Spleen (tissue), 7 donors: Measurements from ENCODE around the gene PSPC1.

Source experiments
- POLR2A ChIP-seq, 3 donors: fragments of 450-650 bp; IDR thresholded peaks; one replicate each; pipeline ENCODE4 v1.5.1; 2017; ENCODE audit warnings: antibody characterized with exemption in 3 of 3, mild to moderate bottlenecking in 1 of 3
- POLR2AphosphoS5 ChIP-seq, 3 donors: sonication (generic); formaldehyde crosslinking; IDR thresholded peaks; one replicate each; pipeline ENCODE4 v1.5.1; 2017; ENCODE audit warnings: antibody characterized with exemption in 3 of 3
- TF ChIP-seq, protein P1 (sequence below), 11 experiments: fragments of 200-600 bp in 7 of 11; fragments of 450-650 bp in 4 of 11; sonication (generic) in 4 of 11; IDR thresholded peaks in 8 of 11; conservative IDR thresholded peaks in 3 of 11; 1 replicate in 7 of 11; 2 replicates in 4 of 11; pipeline versions ENCODE4 v1.4.0 to v1.8.0; 2016 to 2021; ENCODE audit warnings: antibody characterized with exemption in 11 of 11, inconsistent platforms in 4 of 11, mild to moderate bottlenecking in 1 of 11
- donor health status: DM: no; HTN: no; CAD: no; lungs with moderate emphysema.
- donor health status: DM: no; HTN: no; CAD: no.
- donor health status: DM: no; HTN: no; CAD: no.

- TF ChIP-seq POLR2A (IDR thresholded peaks at IDR 0.05) (no peak), POLR2AphosphoS5 (IDR thresholded peaks at IDR 0.05) (peak; percentile 34 to 57 (median 35))
- TF ChIP-seq, protein P1, sequence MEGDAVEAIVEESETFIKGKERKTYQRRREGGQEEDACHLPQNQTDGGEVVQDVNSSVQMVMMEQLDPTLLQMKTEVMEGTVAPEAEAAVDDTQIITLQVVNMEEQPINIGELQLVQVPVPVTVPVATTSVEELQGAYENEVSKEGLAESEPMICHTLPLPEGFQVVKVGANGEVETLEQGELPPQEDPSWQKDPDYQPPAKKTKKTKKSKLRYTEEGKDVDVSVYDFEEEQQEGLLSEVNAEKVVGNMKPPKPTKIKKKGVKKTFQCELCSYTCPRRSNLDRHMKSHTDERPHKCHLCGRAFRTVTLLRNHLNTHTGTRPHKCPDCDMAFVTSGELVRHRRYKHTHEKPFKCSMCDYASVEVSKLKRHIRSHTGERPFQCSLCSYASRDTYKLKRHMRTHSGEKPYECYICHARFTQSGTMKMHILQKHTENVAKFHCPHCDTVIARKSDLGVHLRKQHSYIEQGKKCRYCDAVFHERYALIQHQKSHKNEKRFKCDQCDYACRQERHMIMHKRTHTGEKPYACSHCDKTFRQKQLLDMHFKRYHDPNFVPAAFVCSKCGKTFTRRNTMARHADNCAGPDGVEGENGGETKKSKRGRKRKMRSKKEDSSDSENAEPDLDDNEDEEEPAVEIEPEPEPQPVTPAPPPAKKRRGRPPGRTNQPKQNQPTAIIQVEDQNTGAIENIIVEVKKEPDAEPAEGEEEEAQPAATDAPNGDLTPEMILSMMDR (IDR thresholded peaks at IDR 0.05 in 8 of 11, conservative IDR thresholded peaks at IDR 0.05 in 3 of 11): no peak
Measured at GRCh38 chr13:19665427-19665859, 117.3 kb downstream of the PSPC1 start.
